ENCODE data around the gene PTCD2.

- TF ChIP-seq ZFP37 (tag by site-specific recombination; IDR thresholded peaks at IDR 0.05) (no peak), KLF10 (tag by site-specific recombination; IDR thresholded peaks at IDR 0.05) (no peak), ZNF561 (tag by site-specific recombination; IDR thresholded peaks at IDR 0.05; ENCODE audit: borderline replicate concordance) (no peak), MYNN (tag by site-specific recombination; IDR thresholded peaks at IDR 0.05; ENCODE audit: borderline replicate concordance) (no peak), FEZF1 (tag by site-specific recombination; IDR thresholded peaks at IDR 0.05) (no peak), ZNF776 (tag by site-specific recombination; IDR thresholded peaks at IDR 0.05; ENCODE audit: borderline replicate concordance) (no peak), ZBTB8A (tag by site-specific recombination; IDR thresholded peaks at IDR 0.05) (no peak), PBX3 (CRISPR knock-in tag; IDR thresholded peaks at IDR 0.05) (no peak), ZNF302 (tag by site-specific recombination; IDR thresholded peaks at IDR 0.05; ENCODE audit: low read depth) (no peak), ZNF792 (tag by site-specific recombination; IDR thresholded peaks at IDR 0.05) (no peak), ZNF239 (tag by site-specific recombination; IDR thresholded peaks at IDR 0.05) (no peak), ZNF324 (tag by site-specific recombination; IDR thresholded peaks at IDR 0.05) (no peak), ZNF433 (tag by site-specific recombination; IDR thresholded peaks at IDR 0.05; ENCODE audit: low read depth) (no peak)
- TF ChIP-seq, protein P1, sequence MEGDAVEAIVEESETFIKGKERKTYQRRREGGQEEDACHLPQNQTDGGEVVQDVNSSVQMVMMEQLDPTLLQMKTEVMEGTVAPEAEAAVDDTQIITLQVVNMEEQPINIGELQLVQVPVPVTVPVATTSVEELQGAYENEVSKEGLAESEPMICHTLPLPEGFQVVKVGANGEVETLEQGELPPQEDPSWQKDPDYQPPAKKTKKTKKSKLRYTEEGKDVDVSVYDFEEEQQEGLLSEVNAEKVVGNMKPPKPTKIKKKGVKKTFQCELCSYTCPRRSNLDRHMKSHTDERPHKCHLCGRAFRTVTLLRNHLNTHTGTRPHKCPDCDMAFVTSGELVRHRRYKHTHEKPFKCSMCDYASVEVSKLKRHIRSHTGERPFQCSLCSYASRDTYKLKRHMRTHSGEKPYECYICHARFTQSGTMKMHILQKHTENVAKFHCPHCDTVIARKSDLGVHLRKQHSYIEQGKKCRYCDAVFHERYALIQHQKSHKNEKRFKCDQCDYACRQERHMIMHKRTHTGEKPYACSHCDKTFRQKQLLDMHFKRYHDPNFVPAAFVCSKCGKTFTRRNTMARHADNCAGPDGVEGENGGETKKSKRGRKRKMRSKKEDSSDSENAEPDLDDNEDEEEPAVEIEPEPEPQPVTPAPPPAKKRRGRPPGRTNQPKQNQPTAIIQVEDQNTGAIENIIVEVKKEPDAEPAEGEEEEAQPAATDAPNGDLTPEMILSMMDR (tag by site-specific recombination; IDR thresholded peaks at IDR 0.05): peak; percentile 22; the same call in 1 of the 2 replicates
These were observed 39.5 kb upstream of the PTCD2 start for GRCh38 chr5:72280581-72281069.

All from HEK293 (cell line).